ENCODE measurements around the gene CCDC83.
A peak's percentile ranks its signal among the peaks of the same experiment; 100 is the strongest.

CCDC83 gene

DNA sequence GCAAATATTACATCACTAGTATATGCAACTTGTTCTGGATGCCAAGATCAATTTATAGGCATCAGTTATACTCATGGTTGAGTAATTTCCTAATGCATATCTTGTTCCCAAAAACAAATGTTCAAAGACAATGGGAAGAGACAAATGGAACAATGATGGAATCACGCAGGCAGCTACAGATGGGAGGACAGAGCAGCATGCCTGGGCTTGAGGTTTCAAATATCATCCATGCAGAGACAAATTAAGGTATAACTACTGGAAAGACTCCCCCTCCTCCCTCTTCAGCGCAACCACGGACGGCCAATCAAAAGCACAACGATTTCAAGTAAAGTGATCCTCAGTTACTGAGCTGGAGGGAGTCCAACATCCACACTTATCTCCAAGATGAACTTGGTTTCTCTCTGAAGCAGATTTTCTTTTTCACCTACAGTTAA lies 106.8 kb downstream of the CCDC83 start (continued):
- TF ChIP-seq, protein P1, sequence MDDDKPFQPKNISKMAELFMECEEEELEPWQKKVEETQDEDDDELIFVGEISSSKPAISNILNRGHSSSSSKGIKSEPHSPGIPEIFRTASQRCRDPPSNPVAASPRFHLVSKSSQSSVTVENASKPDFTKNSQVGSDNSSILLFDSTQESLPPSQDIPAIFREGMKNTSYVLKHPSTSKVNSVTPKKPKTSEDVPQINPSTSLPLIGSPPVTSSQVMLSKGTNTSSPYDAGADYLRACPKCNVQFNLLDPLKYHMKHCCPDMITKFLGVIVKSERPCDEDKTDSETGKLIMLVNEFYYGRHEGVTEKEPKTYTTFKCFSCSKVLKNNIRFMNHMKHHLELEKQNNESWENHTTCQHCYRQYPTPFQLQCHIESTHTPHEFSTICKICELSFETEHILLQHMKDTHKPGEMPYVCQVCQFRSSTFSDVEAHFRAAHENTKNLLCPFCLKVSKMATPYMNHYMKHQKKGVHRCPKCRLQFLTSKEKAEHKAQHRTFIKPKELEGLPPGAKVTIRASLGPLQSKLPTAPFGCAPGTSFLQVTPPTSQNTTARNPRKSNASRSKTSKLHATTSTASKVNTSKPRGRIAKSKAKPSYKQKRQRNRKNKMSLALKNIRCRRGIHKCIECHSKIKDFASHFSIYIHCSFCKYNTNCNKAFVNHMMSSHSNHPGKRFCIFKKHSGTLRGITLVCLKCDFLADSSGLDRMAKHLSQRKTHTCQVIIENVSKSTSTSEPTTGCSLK (tag by site-specific recombination; IDR thresholded peaks at IDR 0.05): no peak
- TF ChIP-seq ZNF366 (tag by site-specific recombination; conservative IDR thresholded peaks at IDR 0.05) (0 out of 2 replicates have a peak, but pooled peaks have one; percentile 13), ZSCAN16 (tag by site-specific recombination; IDR thresholded peaks at IDR 0.05) (no peak), KLF8 (tag by site-specific recombination; IDR thresholded peaks at IDR 0.05) (no peak)
- TF ChIP-seq, protein P2, sequence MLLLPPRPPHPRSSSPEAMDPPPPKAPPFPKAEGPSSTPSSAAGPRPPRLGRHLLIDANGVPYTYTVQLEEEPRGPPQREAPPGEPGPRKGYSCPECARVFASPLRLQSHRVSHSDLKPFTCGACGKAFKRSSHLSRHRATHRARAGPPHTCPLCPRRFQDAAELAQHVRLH (tag by site-specific recombination; IDR thresholded peaks at IDR 0.05): peak; percentile 62; the same call in 1 of the 2 replicates
- TF ChIP-seq, protein P3, sequence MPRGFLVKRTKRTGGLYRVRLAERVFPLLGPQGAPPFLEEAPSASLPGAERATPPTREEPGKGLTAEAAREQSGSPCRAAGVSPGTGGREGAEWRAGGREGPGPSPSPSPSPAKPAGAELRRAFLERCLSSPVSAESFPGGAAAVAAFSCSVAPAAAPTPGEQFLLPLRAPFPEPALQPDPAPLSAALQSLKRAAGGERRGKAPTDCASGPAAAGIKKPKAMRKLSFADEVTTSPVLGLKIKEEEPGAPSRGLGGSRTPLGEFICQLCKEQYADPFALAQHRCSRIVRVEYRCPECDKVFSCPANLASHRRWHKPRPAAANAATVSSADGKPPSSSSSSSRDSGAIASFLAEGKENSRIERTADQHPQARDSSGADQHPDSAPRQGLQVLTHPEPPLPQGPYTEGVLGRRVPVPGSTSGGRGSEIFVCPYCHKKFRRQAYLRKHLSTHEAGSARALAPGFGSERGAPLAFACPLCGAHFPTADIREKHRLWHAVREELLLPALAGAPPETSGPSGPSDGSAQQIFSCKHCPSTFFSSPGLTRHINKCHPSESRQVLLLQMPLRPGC (tag by site-specific recombination; IDR thresholded peaks at IDR 0.05): no peak

DNA sequence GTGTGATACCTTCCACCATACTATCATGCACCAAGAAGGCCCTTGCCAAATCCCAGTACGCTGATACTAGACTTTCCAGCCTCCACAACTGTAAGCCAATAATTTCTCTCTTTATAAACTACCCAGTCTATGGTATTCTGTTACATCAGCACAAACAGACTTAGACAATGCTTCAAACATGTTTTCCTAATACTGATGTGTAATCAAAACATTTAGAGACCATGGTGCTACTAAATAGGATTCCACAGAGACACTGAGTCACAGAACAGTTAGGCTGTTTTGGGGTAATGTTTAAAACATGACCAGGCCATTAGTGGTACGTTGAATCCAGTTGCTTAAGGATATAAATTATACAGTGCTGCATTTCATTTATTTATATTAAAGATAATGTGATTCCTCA lies 110.0 kb downstream of the CCDC83 start:
- TF ChIP-seq YY1 (tag by site-specific recombination; IDR thresholded peaks at IDR 0.05) (no peak), ZNF629 (tag by site-specific recombination; IDR thresholded peaks at IDR 0.05) (no peak), ZNF248 (tag by site-specific recombination; IDR thresholded peaks at IDR 0.05) (no peak), GLI2 (tag by site-specific recombination; IDR thresholded peaks at IDR 0.05; ENCODE audit: borderline replicate concordance, low read depth) (no peak), TCF7L2 (IDR thresholded peaks at IDR 0.05; ENCODE audit: borderline replicate concordance, low read depth, low read length) (no peak), BCL11A (tag by site-specific recombination; IDR thresholded peaks at IDR 0.05; ENCODE audit: low read depth) (no peak)
- no peaks in the 10 kb centered on the region for H3K9me3 ChIP-seq (ENCODE audit: control insufficient read depth, insufficient read depth, low read depth, low read length)
- ChIA-PET CTCF (no interaction called here), POLR2A (no interaction called here)
- H3K4me1 ChIP-seq (ENCODE audit: control insufficient read depth, insufficient read depth, low read length): peaks cover 2% of the 10 kb centered on the region; the same call in 1 of the 2 replicates
- H3K4me3 ChIP-seq (ENCODE audit: low read depth, low read length): no peak overlapping the region
- peaks cover 0 to 25% of the 10 kb centered on the region in 2 experiments; a peak in 1 of 3 replicates for H3K36me3 ChIP-seq (ENCODE audit: control insufficient read depth in 2 of 2, insufficient read depth in 1 of 2, low read length in 2 of 2)
- H3K27ac ChIP-seq (ENCODE audit: extremely low read depth, low read depth, low read length): no peak overlapping the region

DNA sequence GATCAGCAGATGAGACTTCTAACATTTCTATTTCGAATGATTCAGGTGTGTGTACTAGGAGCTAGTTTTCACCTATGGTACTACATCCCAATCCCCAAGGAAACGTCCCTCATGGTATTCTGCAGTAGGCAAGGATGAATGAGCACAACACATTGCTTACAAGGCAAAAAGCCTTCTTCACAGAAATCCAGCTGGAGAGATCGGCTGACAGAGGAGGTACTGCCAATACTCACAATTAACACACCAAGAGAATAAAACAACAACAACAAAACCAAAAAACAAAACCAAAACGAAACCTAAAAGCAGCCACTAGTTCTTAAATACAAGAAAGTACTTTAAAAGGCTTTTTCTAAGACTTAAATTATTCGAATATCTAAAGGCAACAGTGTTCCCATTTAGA lies 112.3 kb downstream of the CCDC83 start:
- H3K9me3 ChIP-seq (ENCODE audit: control insufficient read depth, insufficient read depth, low read depth, low read length): no peaks in the 10 kb centered on the region
- H3K4me1 ChIP-seq (ENCODE audit: control insufficient read depth, insufficient read depth, low read length): 0 out of 2 replicates have a peak, but pooled peaks cover under 1% of the 10 kb centered on the region
- ChIA-PET CTCF (no interaction called here), POLR2A (no interaction called here)
- H3K36me3 ChIP-seq (ENCODE audit: control insufficient read depth in 2 of 2, insufficient read depth in 1 of 2, low read length in 2 of 2): peaks cover 0 to 43% of the 10 kb centered on the region in 2 experiments; a peak in 2 of 3 replicates
- no peak overlapping the region for H3K4me3 ChIP-seq (ENCODE audit: low read depth, low read length)
- TF ChIP-seq ZNF585B (tag by site-specific recombination; IDR thresholded peaks at IDR 0.05) (no peak), ZNF114 (tag by site-specific recombination; IDR thresholded peaks at IDR 0.05) (no peak), WT1 (tag by site-specific recombination; IDR thresholded peaks at IDR 0.05) (no peak), ZBTB21 (tag by site-specific recombination; IDR thresholded peaks at IDR 0.05) (no peak)
- no peak overlapping the region for H3K27ac ChIP-seq (ENCODE audit: extremely low read depth, low read depth, low read length)

Measured in HEK293 (cell line).